GM19324 (cell line): ENCODE measurements around the gene DCTN2.
"Not testable (repeated sequence)": the region's sequence is repeated elsewhere in the genome, so short reads cannot be mapped to it uniquely, and the experiment has no call there.

ENCODE experiments used
- ATAC-seq: cut with Tn5 transposase; IDR thresholded peaks from one replicate; pipeline ENCODE4 v1.9.1; 2021; ENCODE audit warnings: mild to moderate bottlenecking, moderate library complexity; ENCODE audit not compliant: unreplicated experiment, low FRiP score

Gene DCTN2

DNA sequence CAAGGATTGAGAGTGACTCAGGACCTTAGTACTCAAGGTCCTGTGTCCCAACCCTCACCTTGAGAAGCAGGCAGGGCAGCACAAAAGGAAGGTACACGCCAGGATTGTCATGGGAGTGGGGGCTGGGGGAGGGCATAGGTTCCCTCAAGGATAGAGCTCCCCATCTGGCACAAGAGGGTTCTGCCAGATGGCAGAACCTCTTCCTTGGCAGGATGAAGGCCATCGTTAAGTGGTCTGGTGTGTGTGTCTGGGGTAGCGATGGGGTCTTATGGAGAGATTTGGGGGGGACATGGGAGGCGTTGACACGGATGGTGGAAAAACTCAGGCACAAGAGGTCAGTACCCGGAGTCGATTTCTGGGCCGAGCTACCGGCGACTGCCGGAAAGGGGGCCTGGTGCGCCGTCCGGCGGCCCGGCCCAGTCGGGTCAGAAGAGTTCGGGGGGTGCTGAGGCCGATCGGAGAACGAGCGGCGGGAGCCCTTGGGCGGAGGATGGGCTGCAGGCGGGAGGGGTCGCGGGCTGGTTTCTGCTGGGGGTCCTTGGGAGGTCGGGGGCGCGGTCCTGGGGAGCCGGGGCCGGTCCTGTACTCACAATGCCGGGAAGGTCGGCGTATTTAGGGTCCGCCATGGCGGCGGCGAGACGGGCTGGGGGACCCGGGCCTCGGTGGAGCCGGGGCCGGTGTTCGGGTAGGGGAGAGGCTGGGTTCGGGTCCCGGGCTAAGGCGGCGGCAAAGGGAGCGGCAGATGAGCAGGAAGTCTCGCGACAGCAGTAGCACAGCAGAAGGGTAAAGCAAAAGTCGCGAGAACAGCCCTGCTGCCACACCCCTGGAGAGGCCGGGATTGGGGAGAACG lies at the start of gene DCTN2:
Gene DCTN2 (minus strand): TSS at position 755 of the 850 bp plus-strand sequence. CDS start 129 bp downstream, at position 626.
- peak; percentile 97 for ATAC-seq

DNA sequence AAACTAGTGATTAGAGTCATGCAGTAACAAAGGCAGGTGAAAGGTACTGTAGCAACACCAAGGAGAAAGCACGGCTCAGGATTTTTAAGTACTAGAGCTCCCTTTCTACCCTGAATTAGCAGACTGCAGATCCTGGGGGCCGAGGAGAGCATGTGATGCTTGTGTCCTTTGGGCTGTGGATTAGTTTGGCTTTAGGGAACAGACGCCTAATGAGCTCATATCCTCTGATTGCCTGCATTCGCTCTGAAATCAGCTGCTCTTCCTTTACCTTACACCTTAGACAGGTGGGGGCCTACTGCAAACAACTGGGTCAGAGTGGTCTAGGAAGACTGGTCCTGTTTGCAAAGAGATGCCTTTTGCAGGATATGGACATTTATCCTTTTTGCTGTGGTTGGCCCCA lies 46.2 kb upstream of the DCTN2 start:
- ATAC-seq, result no peak

- ATAC-seq, result no peak
These were observed 45.7 kb upstream of the DCTN2 start for GRCh38 chr12:57592551-57593165.

GRCh38 chr12:57591782-57592325 lies 44.9 kb upstream of the DCTN2 start:
- ATAC-seq, result peak; percentile 11

DNA sequence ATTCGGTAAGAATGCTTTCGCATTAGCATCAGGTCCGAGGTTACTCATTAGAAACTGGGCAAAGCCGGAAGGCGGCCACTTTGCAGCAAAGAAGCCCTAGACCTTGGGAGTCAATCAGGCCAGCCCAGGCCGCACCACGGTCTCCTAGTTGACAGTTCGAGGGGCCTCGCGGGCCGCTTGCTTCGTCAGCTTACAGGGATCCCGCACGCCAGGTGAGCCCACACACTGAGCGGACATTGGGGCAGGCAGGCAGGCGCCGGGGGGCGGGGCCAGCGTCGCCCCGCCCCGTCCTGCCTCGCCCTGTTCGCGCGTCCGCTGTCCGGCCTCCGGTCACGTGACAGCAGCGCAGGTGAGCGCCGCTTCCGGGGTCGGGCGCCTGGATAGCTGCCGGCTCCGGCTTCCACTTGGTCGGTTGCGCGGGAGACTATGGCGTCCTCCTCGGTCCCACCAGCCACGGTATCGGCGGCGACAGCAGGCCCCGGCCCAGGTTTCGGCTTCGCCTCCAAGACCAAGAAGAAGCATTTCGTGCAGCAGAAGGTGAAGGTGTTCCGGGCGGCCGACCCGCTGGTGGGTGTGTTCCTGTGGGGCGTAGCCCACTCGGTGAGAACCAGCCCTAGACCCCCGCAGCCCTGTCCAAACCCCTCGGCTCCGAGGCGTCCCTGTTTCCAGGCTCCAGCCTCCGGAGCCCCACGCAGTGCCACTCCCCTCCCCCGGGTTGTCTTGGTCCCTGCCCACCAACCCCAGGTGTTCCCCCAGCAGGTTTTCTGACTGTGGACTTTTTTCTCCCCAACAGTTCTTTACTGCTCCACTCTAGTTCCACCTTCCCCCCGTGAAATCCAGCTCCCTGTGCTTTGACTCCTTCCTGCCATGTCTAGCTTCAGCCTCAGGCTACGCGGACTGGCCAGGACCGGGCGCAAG lies 44.1 kb upstream of the DCTN2 start, which contains the start of gene PIP4K2C:
Gene PIP4K2C (plus strand): TSS at position 329 of the 918 bp plus-strand sequence. CDS start 98 bp downstream, at position 427.
- peak; percentile 94 for ATAC-seq

DNA sequence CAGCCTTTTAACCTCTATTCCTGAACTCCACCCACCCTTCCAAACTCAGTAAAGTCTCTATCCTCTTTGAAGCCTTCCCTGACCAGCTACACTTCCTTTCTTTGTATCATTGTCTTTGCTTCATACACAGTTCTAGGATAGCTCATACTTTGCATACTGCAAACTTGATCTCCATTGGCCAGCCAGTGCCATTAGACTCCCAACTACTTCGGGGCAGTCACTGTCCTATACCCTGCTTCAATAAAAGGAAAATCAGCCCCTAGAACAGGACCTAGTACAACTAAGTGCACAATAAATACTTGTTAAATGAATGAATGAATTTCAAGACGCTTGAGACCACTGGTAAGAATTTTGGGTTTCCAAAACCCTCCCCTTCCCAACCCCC lies 43.5 kb upstream of the DCTN2 start:
- ATAC-seq, result no peak

- not testable (repeated sequence) for ATAC-seq
These were observed 42.1 kb upstream of the DCTN2 start for GRCh38 chr12:57588951-57589610.

GRCh38 chr12:57586832-57587429 lies 39.9 kb upstream of the DCTN2 start:
- no peak for ATAC-seq

DNA sequence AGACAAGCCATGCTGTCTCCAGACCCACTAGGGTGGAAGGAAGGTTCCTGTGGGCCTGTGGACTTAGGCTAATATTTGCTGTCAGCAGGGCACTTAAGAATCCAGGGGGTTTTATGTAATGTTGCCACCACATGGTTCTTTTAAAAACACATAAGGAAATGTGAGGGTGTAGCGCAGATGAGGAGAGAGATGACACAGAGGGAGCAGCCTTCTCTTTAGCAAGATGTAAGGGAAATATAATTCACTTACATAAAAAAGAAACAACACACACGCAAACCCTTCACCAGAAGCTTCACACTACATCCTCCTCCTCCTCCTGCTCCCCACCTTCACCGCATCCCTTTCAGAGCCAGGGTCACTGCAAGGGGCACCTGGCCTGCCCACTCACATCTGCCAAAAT lies 39.1 kb upstream of the DCTN2 start:
- ATAC-seq, result no peak

DNA sequence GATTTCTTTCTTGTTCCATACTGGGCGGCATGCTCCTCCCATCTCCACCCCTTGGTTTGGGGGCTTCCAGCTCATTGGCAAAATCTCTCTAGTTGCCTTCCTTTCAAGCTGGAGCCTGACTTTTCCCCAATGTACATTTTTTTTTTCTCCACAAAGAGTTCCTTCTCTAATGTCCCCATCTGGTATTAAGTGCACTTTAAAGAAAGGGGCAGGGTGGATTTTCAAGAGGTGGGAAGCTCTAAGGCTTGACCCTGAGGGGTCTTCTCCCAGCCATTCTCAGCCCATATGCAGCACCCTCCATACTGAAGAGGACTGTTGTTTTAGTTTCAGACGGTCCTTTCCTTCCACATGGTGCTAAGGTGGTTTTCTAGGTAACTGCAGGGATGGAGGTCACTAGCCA lies 38.2 kb upstream of the DCTN2 start:
- no peak for ATAC-seq

GRCh38 chr12:57584690-57585089 lies 37.7 kb upstream of the DCTN2 start:
- no peak for ATAC-seq

GRCh38 chr12:57584050-57584449 lies 37.1 kb upstream of the DCTN2 start:
- no peak for ATAC-seq

GRCh38 chr12:57583008-57583831 lies 36.2 kb upstream of the DCTN2 start:
- ATAC-seq, result peak; percentile 80

- no peak for ATAC-seq
These were observed 35.4 kb upstream of the DCTN2 start for GRCh38 chr12:57582440-57582839.

DNA sequence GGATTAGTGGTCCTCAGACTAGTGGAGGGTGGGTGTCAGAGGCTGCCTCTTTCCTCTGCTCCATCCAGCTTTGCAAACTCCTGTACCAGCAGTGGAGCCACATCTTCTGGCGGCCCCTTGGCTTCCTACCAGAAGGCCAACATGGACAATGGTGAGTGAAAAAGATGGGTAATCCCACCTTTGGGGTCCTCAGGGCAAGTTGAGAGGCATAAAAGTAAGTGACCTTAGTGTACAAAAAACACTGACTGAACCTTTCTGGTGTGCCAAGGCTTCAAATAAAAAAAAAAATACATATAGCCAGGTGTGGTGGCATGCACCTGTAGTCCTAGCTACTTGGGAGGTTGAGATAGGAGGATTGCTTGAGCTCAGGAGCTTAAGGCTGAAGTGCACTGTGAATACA lies 34.8 kb upstream of the DCTN2 start:
- ATAC-seq, result no peak

- ATAC-seq, result no peak
These were observed 33.4 kb upstream of the DCTN2 start for GRCh38 chr12:57580466-57580795.

DNA sequence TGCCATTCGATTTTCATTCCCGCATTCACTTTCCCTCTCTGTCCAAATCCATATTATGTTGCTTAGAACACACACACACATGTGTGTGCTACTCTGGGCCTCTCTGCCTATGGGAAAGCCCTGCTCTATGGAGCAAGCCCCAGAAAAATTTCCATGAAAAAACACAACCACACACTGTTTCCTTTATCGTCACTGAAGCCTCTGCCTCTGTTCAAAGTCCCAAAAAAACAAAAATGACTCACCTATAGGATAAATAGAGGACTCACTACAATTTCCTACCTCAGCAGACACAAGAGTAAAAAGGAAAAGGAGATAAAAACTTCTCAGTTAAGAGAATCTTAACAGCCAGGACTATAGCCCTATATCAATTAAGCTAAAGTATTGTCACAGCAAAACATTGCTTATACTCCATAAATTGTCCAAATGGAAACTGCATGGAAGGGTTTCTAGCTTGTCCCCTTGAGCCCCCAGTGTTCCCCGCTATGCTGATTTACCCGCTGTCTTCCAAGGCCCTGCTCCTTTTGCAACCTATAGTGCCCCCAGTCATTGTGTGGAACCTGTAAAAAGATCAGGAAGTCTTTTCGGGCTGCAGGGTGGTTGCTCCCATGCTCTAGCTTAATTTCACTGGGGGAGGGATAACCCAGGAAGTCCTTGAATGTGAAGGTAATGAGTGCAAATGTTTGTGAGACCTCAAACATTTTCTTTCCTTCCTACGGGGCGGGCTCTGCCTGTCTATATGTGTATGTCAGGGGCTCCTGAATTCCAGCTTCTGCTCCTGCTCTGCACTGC lies 32.9 kb upstream of the DCTN2 start:
- ATAC-seq, result no peak

- ATAC-seq, result no peak
These were observed 32.0 kb upstream of the DCTN2 start for GRCh38 chr12:57579011-57579410.
